Tibial artery (tissue), 4 donors: ENCODE results near the gene KCNIP4.

Experiments
- DNase-seq, 2 donors: peaks; one replicate each; pipeline ENCODE4 v3.0.0-alpha.2; 2019
- H3K27ac ChIP-seq, 2 donors: fragments of 200-600 bp; sonication (generic) in 1 of 2; 1 replicate in 1 of 2; 2 replicates in 1 of 2; pipeline ENCODE4 v1.5.1; 2018 to 2019; ENCODE audit warnings: mild to moderate bottlenecking in 1 of 2
- H3K27me3 ChIP-seq, 2 donors: fragments of 200-600 bp; sonication (generic) in 1 of 2; one replicate each; pipeline versions ENCODE4 v1.5.1 to v1.6.0; 2016 to 2019
- H3K36me3 ChIP-seq, 3 donors: fragments of 200-600 bp; sonication (generic) in 2 of 3; one replicate each; pipeline ENCODE4 v1.5.1; 2016 to 2019; ENCODE audit warnings: mild to moderate bottlenecking in 2 of 3
- H3K4me1 ChIP-seq, 4 donors: fragments of 200-600 bp; sonication (generic) in 2 of 4; 1 replicate in 3 of 4; 2 replicates in 1 of 4; pipeline ENCODE4 v1.5.1; 2016 to 2019
- H3K4me3 ChIP-seq, 2 donors: fragments of 200-600 bp; sonication (generic) in 1 of 2; 1 replicate in 1 of 2; 2 replicates in 1 of 2; pipeline ENCODE4 v1.5.1; 2018 to 2019; ENCODE audit warnings: mild to moderate bottlenecking in 2 of 2
- H3K9me3 ChIP-seq, 3 donors: fragments of 200-600 bp; sonication (generic) in 1 of 3; one replicate each; pipeline ENCODE4 v1.5.1; 2016 to 2019
- intact Hi-C: fragments of 100-400 bp; cut with DNase I; formaldehyde crosslinking; loops from one replicate; pipeline ENCODE4 v1.15.0; 2023; ENCODE audit warnings: low total_unique reads
- TF ChIP-seq, protein P1 (sequence below), 2 experiments: fragments of 200-600 bp in 1 of 2; fragments of 450-650 bp in 1 of 2; IDR thresholded peaks; one replicate each; pipeline ENCODE4 v1.5.1; 2017 to 2019; ENCODE audit warnings: antibody characterized with exemption in 2 of 2, mild to moderate bottlenecking in 1 of 2, moderate library complexity in 1 of 2

Gene KCNIP4

DNA sequence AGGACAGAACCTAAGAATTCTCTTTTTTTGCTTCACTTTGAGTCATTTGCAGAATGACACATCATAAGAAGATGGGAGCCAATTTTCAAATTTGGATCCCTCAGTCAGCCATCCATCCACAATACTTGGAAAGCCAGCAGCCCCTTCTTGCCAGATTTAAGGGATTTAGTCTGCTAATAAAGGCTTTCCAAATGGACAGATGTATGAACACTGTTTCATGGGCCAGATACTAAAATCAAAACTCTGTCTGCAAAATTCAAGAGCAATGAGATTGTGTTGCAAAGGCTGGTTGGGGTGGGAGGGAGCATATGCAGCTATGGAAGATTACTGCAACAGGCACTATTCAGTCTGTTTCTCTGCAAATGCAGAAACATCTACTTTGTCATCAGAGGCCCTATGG, 37.7 kb upstream of the KCNIP4 start:
- Histone ChIP-seq H3K36me3 (no peaks in the 10 kb centered on the region), H3K27ac (no peak overlapping the region), H3K4me1 (no peaks in the 10 kb centered on the region), H3K4me3 (no peak overlapping the region), H3K27me3 (no peaks in the 10 kb centered on the region), H3K9me3 (no peaks in the 10 kb centered on the region)
- intact Hi-C loops = no loop called here
- DNase-seq = no peak
- TF ChIP-seq, protein P1, sequence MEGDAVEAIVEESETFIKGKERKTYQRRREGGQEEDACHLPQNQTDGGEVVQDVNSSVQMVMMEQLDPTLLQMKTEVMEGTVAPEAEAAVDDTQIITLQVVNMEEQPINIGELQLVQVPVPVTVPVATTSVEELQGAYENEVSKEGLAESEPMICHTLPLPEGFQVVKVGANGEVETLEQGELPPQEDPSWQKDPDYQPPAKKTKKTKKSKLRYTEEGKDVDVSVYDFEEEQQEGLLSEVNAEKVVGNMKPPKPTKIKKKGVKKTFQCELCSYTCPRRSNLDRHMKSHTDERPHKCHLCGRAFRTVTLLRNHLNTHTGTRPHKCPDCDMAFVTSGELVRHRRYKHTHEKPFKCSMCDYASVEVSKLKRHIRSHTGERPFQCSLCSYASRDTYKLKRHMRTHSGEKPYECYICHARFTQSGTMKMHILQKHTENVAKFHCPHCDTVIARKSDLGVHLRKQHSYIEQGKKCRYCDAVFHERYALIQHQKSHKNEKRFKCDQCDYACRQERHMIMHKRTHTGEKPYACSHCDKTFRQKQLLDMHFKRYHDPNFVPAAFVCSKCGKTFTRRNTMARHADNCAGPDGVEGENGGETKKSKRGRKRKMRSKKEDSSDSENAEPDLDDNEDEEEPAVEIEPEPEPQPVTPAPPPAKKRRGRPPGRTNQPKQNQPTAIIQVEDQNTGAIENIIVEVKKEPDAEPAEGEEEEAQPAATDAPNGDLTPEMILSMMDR (IDR thresholded peaks at IDR 0.05) = no peak

DNA sequence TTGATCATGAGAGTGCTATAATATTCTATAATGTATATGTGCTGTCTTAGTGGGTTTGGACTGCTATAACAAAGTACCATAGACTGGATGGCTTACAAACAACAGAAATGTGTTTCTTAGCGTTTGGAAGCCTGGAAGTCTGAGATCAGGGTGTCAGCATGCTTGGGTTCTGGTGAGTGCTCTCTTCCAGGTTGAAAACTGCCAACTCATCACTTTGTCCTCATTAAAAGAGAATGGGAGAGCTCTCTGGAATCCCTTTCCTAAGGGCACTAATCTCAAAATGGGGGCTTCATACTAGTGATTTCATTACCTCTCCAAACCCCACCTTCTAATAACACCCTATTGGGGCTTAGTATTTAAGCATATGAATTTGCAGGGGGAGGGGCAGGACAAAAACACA, 33.5 kb upstream of the KCNIP4 start:
- no peaks in the 10 kb centered on the region for H3K9me3 ChIP-seq
- no peak for DNase-seq
- no peaks in the 10 kb centered on the region for H3K36me3 ChIP-seq
- intact Hi-C loops = no loop called here
- H3K27ac ChIP-seq = no peak overlapping the region
- H3K27me3 ChIP-seq = no peaks in the 10 kb centered on the region
- TF ChIP-seq, protein P1 (IDR thresholded peaks at IDR 0.05) = no peak
- H3K4me3 ChIP-seq = no peak overlapping the region
- H3K4me1 ChIP-seq = no peaks in the 10 kb centered on the region

DNA sequence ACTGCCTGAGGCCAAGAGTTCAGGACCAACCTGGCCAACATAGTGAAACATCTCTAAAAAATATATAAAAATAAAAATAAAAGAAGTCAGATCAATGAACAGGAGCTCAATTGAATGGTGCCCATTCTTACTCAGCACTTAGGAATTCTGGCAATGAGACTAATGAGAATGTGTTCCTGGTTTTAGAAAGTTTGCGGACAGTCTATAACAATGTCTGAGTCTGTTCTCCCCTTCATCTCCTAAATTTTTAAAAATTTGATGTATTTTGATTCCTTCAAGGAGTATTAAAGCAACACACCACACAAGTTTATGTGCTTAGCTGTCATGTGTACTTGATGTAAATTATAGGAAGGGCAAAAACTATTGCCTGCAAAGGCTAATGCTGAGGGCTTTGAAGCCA, 30.6 kb upstream of the KCNIP4 start:
- Histone ChIP-seq H3K36me3 (no peaks in the 10 kb centered on the region), H3K4me3 (no peak overlapping the region), H3K27ac (no peak overlapping the region), H3K27me3 (no peaks in the 10 kb centered on the region), H3K9me3 (no peaks in the 10 kb centered on the region), H3K4me1 (no peaks in the 10 kb centered on the region)
- DNase-seq = no peak
- TF ChIP-seq, protein P1 (IDR thresholded peaks at IDR 0.05) = no peak
- intact Hi-C loops = no loop called here

DNA sequence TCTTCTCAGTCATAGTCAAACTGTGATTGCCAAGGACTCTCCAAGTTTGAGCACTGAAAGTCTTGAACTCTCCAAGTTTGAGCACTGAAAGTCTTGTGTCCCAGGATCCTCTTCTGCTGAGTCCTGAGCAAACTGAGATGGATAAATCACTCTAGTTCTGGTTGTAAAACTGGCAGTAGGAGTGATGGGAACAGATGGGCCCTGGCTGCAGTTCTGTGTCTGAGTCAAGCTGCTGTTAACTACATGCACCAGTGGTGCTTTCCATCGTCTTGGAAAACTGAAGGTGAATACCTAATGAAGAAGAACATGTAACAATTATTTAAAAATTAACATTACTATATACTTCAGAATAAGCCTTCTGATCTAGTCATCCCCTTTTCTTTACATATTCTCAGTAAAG, 27.6 kb upstream of the KCNIP4 start:
- Histone ChIP-seq H3K27me3 (no peaks in the 10 kb centered on the region), H3K27ac (no peak overlapping the region), H3K36me3 (no peaks in the 10 kb centered on the region), H3K4me3 (no peak overlapping the region), H3K4me1 (no peaks in the 10 kb centered on the region), H3K9me3 (no peaks in the 10 kb centered on the region)
- DNase-seq = no peak
- intact Hi-C loops = no loop called here
- TF ChIP-seq, protein P1 (IDR thresholded peaks at IDR 0.05) = no peak

DNA sequence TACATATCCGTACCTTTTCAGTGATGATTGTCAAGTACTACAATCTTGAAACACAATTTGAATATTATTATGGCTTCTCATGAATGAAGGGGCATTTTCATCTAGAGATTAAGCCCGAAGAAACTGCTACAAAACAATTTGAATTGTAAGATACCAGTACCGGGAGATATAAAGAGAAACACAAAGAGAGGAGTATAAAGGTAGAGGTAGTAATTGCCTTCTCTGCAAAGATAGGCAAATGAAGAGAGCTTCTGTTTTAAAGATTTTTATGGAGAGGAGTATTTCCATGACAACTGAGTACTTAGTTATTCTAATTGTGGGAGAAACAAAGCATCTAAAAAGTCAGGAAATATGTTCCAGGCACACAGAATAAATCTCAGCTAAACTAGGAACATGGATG, 25.3 kb upstream of the KCNIP4 start:
- H3K4me1 ChIP-seq = no peaks in the 10 kb centered on the region
- no peak overlapping the region for H3K4me3 ChIP-seq
- intact Hi-C loops = no loop called here
- no peaks in the 10 kb centered on the region for H3K36me3 ChIP-seq
- TF ChIP-seq, protein P1 (IDR thresholded peaks at IDR 0.05) = no peak
- H3K9me3 ChIP-seq = no peaks in the 10 kb centered on the region
- DNase-seq = no peak
- H3K27ac ChIP-seq = no peak overlapping the region
- no peaks in the 10 kb centered on the region for H3K27me3 ChIP-seq

DNA sequence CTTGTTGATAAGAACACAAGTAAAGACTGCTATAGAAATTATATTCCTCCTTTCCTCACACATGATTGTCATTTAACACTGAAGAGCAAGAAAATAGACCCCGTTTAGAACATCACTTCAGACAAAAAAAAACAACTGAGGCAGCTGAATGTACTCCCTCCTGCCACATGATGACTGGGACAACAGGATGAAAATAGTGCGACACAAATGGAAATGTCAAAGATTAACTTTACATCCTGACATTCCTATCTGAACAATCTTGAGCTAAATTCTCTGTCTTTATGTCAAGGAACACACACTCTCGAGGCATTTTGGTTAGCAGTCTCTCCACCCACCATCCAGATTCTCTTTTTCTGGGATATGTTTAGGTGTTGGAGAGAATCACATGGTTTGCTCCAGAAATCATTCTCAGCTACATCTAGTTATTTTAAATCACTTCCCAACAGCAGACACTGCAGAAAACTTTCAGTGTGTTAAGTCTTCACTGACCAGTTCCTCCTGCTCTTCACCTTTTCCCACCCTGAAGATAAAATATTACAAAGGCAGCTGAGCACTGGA, 16.3 kb upstream of the KCNIP4 start:
- no peaks in the 10 kb centered on the region for H3K9me3 ChIP-seq
- H3K27ac ChIP-seq = no peak overlapping the region
- DNase-seq = no peak
- H3K27me3 ChIP-seq = no peaks in the 10 kb centered on the region
- TF ChIP-seq, protein P1 (IDR thresholded peaks at IDR 0.05) = no peak
- H3K36me3 ChIP-seq = no peaks in the 10 kb centered on the region
- H3K4me1 ChIP-seq = no peaks in the 10 kb centered on the region
- intact Hi-C loops = no loop called here
- H3K4me3 ChIP-seq = no peak overlapping the region
